Fibroblast of lung (primary cell): Measurements from ENCODE around the gene NHS. TPM values are rescaled to one million over a fixed set of nuclear protein-coding genes. Genes with fewer than 3 reads are reported as not detected.

ENCODE experiments used
- DNase-seq, 2 donors: peaks; one replicate each; pipeline versions ENCODE4 v3.0.0 to v3.0.0-alpha.2; 2010; ENCODE audit warnings: low read depth in 2 of 2
- H2AFZ ChIP-seq: 2 replicates; pipeline ENCODE4 v1.5.1; 2012; ENCODE audit warnings: low read length, control low read depth, inconsistent platforms
- H3K27ac ChIP-seq: 2 replicates; pipeline ENCODE4 v1.5.1; 2011; ENCODE audit warnings: low read length, control low read depth; ENCODE audit not compliant: insufficient read depth
- H3K27me3 ChIP-seq: 2 replicates; pipeline ENCODE4 v1.5.1; 2011; ENCODE audit warnings: mild to moderate bottlenecking, low read length; ENCODE audit not compliant: control insufficient read depth, insufficient read depth
- H3K36me3 ChIP-seq: 2 replicates; pipeline ENCODE4 v1.5.1; 2011; ENCODE audit warnings: low read length; ENCODE audit not compliant: control insufficient read depth, insufficient read depth
- H3K4me1 ChIP-seq: 2 replicates; pipeline ENCODE4 v1.5.1; 2011; ENCODE audit warnings: low read length; ENCODE audit not compliant: control insufficient read depth, insufficient read depth; ENCODE audit errors: extremely low read depth
- H3K4me2 ChIP-seq: 2 replicates; pipeline ENCODE4 v1.5.1; 2011; ENCODE audit warnings: low read length, control low read depth; ENCODE audit not compliant: insufficient read depth; ENCODE audit errors: extremely low read depth
- H3K4me3 ChIP-seq, 4 experiments: fragments of 200-600 bp in 1 of 4; sonication (generic) in 1 of 4; replicated peaks in 1 of 4; 2 replicates each; pipeline ENCODE4 v1.5.1; 2011 to 2016; ENCODE audit warnings: low read length in 4 of 4, low read depth in 3 of 4, mild to moderate bottlenecking in 3 of 4, control low read depth in 2 of 4, inconsistent platforms in 1 of 4, mixed read lengths in 1 of 4; ENCODE audit not compliant: insufficient read depth in 1 of 4; ENCODE audit errors: control extremely low read depth in 1 of 4
- H3K79me2 ChIP-seq: 2 replicates; pipeline ENCODE4 v1.5.1; 2012; ENCODE audit warnings: mild to moderate bottlenecking, low read length, inconsistent platforms; ENCODE audit not compliant: control insufficient read depth, insufficient read depth
- H3K9ac ChIP-seq: 2 replicates; pipeline ENCODE4 v1.5.1; 2011; ENCODE audit warnings: mild to moderate bottlenecking, low read length, control low read depth; ENCODE audit not compliant: insufficient read depth
- H3K9me3 ChIP-seq: 2 replicates; pipeline ENCODE4 v1.5.1; 2012; ENCODE audit warnings: low read depth, low read length; ENCODE audit not compliant: control insufficient read depth, insufficient read depth
- H4K20me1 ChIP-seq: 2 replicates; pipeline ENCODE4 v1.5.1; 2011; ENCODE audit warnings: low read length; ENCODE audit not compliant: control insufficient read depth, insufficient read depth; ENCODE audit errors: extremely low read depth
- EZH2 ChIP-seq: IDR thresholded peaks from 2 replicates; pipeline ENCODE4 v1.5.1; 2012; ENCODE audit warnings: low read length, control low read depth, mild to moderate bottlenecking; ENCODE audit errors: missing control alignments
- polyA plus RNA-seq, 2 donors: library from polyadenylated mRNA; depleted of rRNA in 1 of 2; stranded (reverse) in 1 of 2; unstranded in 1 of 2; fragments of >200 nt; gene quantifications; 2 replicates each; pipeline ENCODE4 v1.2.1, GENCODE V29; 2011 to 2012; ENCODE audit warnings: missing spikeins in 1 of 2
- total RNA-seq: library from RNA; depleted of rRNA; stranded (reverse); fragments of >200 nt; gene quantifications from 2 replicates; pipeline ENCODE4 v1.2.1, GENCODE V29; 2014
- TF ChIP-seq, protein P1 (sequence below), 2 donors: IDR thresholded peaks in 1 of 2; conservative IDR thresholded peaks in 1 of 2; 1 replicate in 1 of 2; 2 replicates in 1 of 2; pipeline ENCODE4 v1.5.1; 2011 to 2012; ENCODE audit warnings: low read length in 2 of 2, control low read depth in 1 of 2, inconsistent platforms in 1 of 2, low read depth in 1 of 2, mild to moderate bottlenecking in 1 of 2

NHS gene
- total and polyA plus RNA-seq, 2 donors (not counting 1 experiment from before 2014, with no cell fraction given): 1.4 to 3.8 TPM

GRCh38 chrX:17547658-17548057 is 172.7 kb downstream of the NHS start:
- Histone ChIP-seq H2AFZ (no peak overlapping the region), H3K27me3 (no peaks in the 10 kb centered on the region), H3K4me1 (peaks cover 1% of the 10 kb centered on the region), H3K9me3 (no peaks in the 10 kb centered on the region), H3K79me2 (no peaks in the 10 kb centered on the region), H3K9ac (no peak overlapping the region), H3K36me3 (no peaks in the 10 kb centered on the region), H3K27ac (no peak overlapping the region), H3K4me2 (no peak overlapping the region), H3K4me3 (no peak overlapping the region), H4K20me1 (no peaks in the 10 kb centered on the region)
- no peak for TF ChIP-seq EZH2
- TF ChIP-seq, protein P1, sequence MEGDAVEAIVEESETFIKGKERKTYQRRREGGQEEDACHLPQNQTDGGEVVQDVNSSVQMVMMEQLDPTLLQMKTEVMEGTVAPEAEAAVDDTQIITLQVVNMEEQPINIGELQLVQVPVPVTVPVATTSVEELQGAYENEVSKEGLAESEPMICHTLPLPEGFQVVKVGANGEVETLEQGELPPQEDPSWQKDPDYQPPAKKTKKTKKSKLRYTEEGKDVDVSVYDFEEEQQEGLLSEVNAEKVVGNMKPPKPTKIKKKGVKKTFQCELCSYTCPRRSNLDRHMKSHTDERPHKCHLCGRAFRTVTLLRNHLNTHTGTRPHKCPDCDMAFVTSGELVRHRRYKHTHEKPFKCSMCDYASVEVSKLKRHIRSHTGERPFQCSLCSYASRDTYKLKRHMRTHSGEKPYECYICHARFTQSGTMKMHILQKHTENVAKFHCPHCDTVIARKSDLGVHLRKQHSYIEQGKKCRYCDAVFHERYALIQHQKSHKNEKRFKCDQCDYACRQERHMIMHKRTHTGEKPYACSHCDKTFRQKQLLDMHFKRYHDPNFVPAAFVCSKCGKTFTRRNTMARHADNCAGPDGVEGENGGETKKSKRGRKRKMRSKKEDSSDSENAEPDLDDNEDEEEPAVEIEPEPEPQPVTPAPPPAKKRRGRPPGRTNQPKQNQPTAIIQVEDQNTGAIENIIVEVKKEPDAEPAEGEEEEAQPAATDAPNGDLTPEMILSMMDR (conservative IDR thresholded peaks at IDR 0.05 in 1 of 2, IDR thresholded peaks at IDR 0.05 in 1 of 2; ENCODE audit: low read depth in 1 of 2, low read length in 2 of 2): no peak
- peak; percentile 86 to 93 for DNase-seq

- H3K9ac ChIP-seq: no peak overlapping the region
- H3K4me3 ChIP-seq: no peak overlapping the region
- H3K4me2 ChIP-seq: no peak overlapping the region
- no peaks in the 10 kb centered on the region for H4K20me1 ChIP-seq
- no peak for DNase-seq
- no peak overlapping the region for H2AFZ ChIP-seq
- no peak overlapping the region for H3K27ac ChIP-seq
- H3K4me1 ChIP-seq: peaks cover 7% of the 10 kb centered on the region
- H3K36me3 ChIP-seq: no peaks in the 10 kb centered on the region
- TF ChIP-seq, protein P1 (conservative IDR thresholded peaks at IDR 0.05 in 1 of 2, IDR thresholded peaks at IDR 0.05 in 1 of 2; ENCODE audit: low read depth in 1 of 2, low read length in 2 of 2): no peak
- no peak for TF ChIP-seq EZH2
- no peaks in the 10 kb centered on the region for H3K79me2 ChIP-seq
- no peaks in the 10 kb centered on the region for H3K9me3 ChIP-seq
- H3K27me3 ChIP-seq: no peaks in the 10 kb centered on the region
Observed at GRCh38 chrX:17549107-17549651, 174.2 kb downstream of the NHS start.

- Histone ChIP-seq H3K4me3 (no peak overlapping the region), H3K4me1 (peaks cover 9% of the 10 kb centered on the region), H3K9me3 (no peaks in the 10 kb centered on the region), H3K36me3 (no peaks in the 10 kb centered on the region), H4K20me1 (no peaks in the 10 kb centered on the region), H3K9ac (no peak overlapping the region), H3K27me3 (no peaks in the 10 kb centered on the region), H3K79me2 (no peaks in the 10 kb centered on the region), H2AFZ (no peak overlapping the region), H3K27ac (no peak overlapping the region), H3K4me2 (no peak overlapping the region)
- TF ChIP-seq, protein P1 (conservative IDR thresholded peaks at IDR 0.05 in 1 of 2, IDR thresholded peaks at IDR 0.05 in 1 of 2; ENCODE audit: low read depth in 1 of 2, low read length in 2 of 2): no peak
- DNase-seq: peak in 1 of 2 donors; percentile 73
Observed at GRCh38 chrX:17550011-17550410, 175.0 kb downstream of the NHS start.
